Right lobe of liver (tissue), 6 donors: ENCODE measurements around the gene CMC1. TPM values are rescaled to one million over a fixed set of nuclear protein-coding genes. Genes with fewer than 3 reads are reported as not detected.

Experiments
- ATAC-seq, 4 donors: fragments of 200-7000 bp; cut with Tn5 transposase; one replicate each; pipeline ENCODE4 v1.9.1; 2020; ENCODE audit warnings: mild to moderate bottlenecking in 4 of 4, moderate library complexity in 4 of 4
- DNase-seq, 3 donors: peaks; one replicate each; pipeline ENCODE4 v3.0.0-alpha.2; 2020
- H3K27ac ChIP-seq, 3 donors: fragments of 200-600 bp; one replicate each; pipeline ENCODE4 v1.8.0; 2022
- H3K27me3 ChIP-seq, 2 donors: fragments of 200-600 bp; one replicate each; pipeline ENCODE4 v1.8.0; 2022
- H3K36me3 ChIP-seq, 4 donors: fragments of 200-600 bp; sonication (generic) in 1 of 4; one replicate each; pipeline versions ENCODE4 v1.5.1 to v1.8.0; 2017 to 2022; ENCODE audit warnings: control low read depth in 1 of 4
- H3K4me1 ChIP-seq, 4 donors: fragments of 200-600 bp; sonication (generic) in 1 of 4; one replicate each; pipeline versions ENCODE4 v1.5.1 to v1.8.0; 2017 to 2022; ENCODE audit warnings: control low read depth in 1 of 4
- H3K4me3 ChIP-seq, 3 donors: fragments of 200-600 bp; one replicate each; pipeline ENCODE4 v1.8.0; 2022
- H3K9me3 ChIP-seq, 4 donors: fragments of 200-600 bp; sonication (generic) in 1 of 4; one replicate each; pipeline versions ENCODE4 v1.5.1 to v1.8.0; 2017 to 2022; ENCODE audit warnings: control low read depth in 1 of 4
- POLR2A ChIP-seq: fragments of 450-650 bp; IDR thresholded peaks from one replicate; pipeline ENCODE4 v1.6.1; 2017; ENCODE audit warnings: antibody characterized with exemption, mild to moderate bottlenecking
- WGBS: methylation state at CpG from one replicate; pipeline ENCODE4 v1.1.6; 2018; ENCODE audit warnings: low coverage, low lambda C conversion rate; ENCODE audit not compliant: insufficient coverage; ENCODE audit errors: missing lambda C conversion rate; 5-methylcytosine and 5-hydroxymethylcytosine counted together
- intact Hi-C, 2 donors: fragments of 100-400 bp; cut with DNase I; formaldehyde crosslinking; loops; one replicate each; pipeline versions ENCODE4 v1.11.2 to v1.14.1; 2022
- total RNA-seq, 6 experiments: library from RNA; depleted of rRNA in 2 of 6; stranded (reverse); fragments of >200 nt in 2 of 6; fragmentation: NEBNext Ultra II Directional in 3 of 6; extraction: Animal tissue kit (Norgen Biotek cat#: 25700) in 3 of 6; gene quantifications; one replicate each; pipeline versions ENCODE4 v1.1.0 to v1.2.4, GENCODE V29; 2016 to 2023
- TF ChIP-seq, protein P1 (sequence below), 4 donors: fragments of 200-600 bp in 3 of 4; fragments of 450-650 bp in 1 of 4; IDR thresholded peaks; one replicate each; pipeline versions ENCODE4 v1.5.1 to v1.8.0; 2016 to 2022; ENCODE audit warnings: antibody characterized with exemption in 4 of 4, mild to moderate bottlenecking in 2 of 4
- donor health status: DM: no; HTN: yes; CAD: no.
- donor health status: DM: no; HTN: no; CAD: no.
- donor health status: DM: no; HTN: no; CAD: no.
- donor health status: DM: no; HTN: yes; CAD: no.
- donor health status: DM: no; HTN: yes; CAD: no.

Gene CMC1
- total RNA-seq, 6 experiments from 2014 or later = 9.5 to 16.9 (median 12.2) TPM

DNA sequence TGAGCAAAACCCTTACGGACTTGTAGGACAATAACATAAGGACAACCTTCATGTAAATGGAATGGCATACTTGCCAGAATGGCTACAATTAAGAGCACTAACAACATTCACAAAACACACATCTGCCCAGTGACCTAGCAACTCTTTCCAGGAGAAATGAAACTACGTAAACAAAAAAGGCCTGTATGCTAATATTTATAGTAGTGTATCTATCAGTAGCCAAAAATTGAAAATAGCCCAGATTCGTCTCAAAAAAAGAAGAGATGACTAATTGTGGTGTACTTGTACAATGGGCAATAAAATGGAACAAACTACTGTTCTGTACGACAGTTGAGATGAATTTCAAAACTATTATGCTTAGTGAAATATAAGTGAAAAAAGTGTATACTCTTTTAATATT is 38.4 kb downstream of the CMC1 start:
- Histone ChIP-seq H3K4me3 (no peak overlapping the region), H3K27ac (no peak overlapping the region), H3K36me3 (no peaks in the 10 kb centered on the region), H3K9me3 (no peaks in the 10 kb centered on the region), H3K4me1 (peaks cover 0 to 10% (median 0%) of the 10 kb centered on the region in 4 donors), H3K27me3 (no peaks in the 10 kb centered on the region)
- DNase-seq = no peak
- TF ChIP-seq, protein P1, sequence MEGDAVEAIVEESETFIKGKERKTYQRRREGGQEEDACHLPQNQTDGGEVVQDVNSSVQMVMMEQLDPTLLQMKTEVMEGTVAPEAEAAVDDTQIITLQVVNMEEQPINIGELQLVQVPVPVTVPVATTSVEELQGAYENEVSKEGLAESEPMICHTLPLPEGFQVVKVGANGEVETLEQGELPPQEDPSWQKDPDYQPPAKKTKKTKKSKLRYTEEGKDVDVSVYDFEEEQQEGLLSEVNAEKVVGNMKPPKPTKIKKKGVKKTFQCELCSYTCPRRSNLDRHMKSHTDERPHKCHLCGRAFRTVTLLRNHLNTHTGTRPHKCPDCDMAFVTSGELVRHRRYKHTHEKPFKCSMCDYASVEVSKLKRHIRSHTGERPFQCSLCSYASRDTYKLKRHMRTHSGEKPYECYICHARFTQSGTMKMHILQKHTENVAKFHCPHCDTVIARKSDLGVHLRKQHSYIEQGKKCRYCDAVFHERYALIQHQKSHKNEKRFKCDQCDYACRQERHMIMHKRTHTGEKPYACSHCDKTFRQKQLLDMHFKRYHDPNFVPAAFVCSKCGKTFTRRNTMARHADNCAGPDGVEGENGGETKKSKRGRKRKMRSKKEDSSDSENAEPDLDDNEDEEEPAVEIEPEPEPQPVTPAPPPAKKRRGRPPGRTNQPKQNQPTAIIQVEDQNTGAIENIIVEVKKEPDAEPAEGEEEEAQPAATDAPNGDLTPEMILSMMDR (IDR thresholded peaks at IDR 0.05) = no peak
- no peak for TF ChIP-seq POLR2A
- 46% methylated on average over 4 of the region's 4 CpGs for WGBS
- intact Hi-C loops = no loop called here
- ATAC-seq = peak in 1 of 4 donors; percentile 31

DNA sequence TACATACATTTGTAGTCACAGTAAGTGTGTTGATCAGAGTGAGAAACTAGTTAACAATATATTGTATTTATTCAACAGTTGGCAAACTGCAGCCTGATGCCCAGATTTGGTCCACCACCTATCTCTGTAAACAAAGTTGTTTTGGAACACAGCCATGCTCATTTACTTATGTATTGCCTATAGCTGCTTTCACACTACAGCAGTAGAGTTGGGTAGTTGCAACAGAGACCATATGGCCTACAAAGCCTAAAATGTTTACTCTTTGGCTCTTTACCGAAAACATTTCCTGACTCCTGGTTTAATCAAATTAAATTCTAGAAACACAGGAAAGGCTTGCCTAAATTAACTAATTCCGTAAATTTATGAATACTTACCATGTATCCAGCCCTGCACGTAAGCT is 39.4 kb downstream of the CMC1 start:
- WGBS = 70% methylated on average over 3 of the region's 3 CpGs
- intact Hi-C loops = no loop called here
- H3K27me3 ChIP-seq = no peaks in the 10 kb centered on the region
- no peak for DNase-seq
- no peak overlapping the region for H3K4me3 ChIP-seq
- TF ChIP-seq, protein P1 (IDR thresholded peaks at IDR 0.05) = no peak
- TF ChIP-seq POLR2A = no peak
- no peak for ATAC-seq
- H3K9me3 ChIP-seq = no peaks in the 10 kb centered on the region
- H3K4me1 ChIP-seq = peaks cover 0 to 10% (median 0%) of the 10 kb centered on the region in 4 donors
- no peaks in the 10 kb centered on the region for H3K36me3 ChIP-seq
- no peak overlapping the region for H3K27ac ChIP-seq

DNA sequence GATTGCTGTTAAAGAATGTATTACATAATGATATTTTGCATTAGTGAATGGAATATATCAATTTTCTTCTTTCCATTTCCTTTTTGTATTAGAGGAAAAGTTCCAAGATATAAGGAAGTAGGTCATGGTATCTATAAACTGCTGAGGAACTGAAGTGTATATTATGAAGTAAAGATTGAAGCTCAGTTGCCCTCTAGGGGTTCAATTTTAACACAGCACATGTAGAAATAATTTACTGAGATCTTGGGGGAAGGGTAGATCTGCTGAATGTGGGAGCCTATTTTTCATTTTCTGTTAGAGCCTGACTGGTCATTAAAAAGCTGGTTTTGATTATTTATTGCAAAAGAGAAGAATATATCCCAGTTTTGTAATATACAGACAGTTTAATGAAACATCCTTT is 45.2 kb downstream of the CMC1 start:
- Histone ChIP-seq H3K27ac (no peak overlapping the region), H3K4me1 (no peaks in the 10 kb centered on the region), H3K4me3 (no peak overlapping the region), H3K9me3 (no peaks in the 10 kb centered on the region), H3K36me3 (no peaks in the 10 kb centered on the region), H3K27me3 (no peaks in the 10 kb centered on the region)
- TF ChIP-seq, protein P1 (IDR thresholded peaks at IDR 0.05) = peak; percentile 60 to 78 (median 66)
- TF ChIP-seq POLR2A = no peak
- DNase-seq (no peak), ATAC-seq (peak; percentile 91 to 97 (median 93))
- intact Hi-C loops = no loop called here

DNA sequence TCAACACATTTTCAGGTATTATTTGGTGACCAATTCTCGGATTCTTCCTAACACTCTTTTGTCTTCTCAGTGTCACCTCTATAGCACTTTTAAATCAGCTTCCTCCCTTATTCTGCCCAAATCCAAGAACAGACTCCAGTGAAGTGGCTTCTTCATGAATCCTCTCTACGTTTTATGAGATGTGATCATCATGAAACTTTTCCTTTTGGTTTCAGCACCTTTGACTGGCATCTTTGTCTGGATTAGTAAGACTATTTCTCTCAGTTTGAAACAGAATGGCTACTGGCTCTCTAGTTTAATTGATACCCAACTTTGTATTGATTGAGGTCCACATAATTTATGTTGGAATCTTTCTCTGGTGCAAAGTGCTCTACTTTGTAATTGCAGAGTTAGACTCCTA is 45.6 kb downstream of the CMC1 start:
- H3K27ac ChIP-seq = no peak overlapping the region
- no peak overlapping the region for H3K4me3 ChIP-seq
- peak in 1 of 4 donors; percentile 11 for ATAC-seq
- no peak for DNase-seq
- no peaks in the 10 kb centered on the region for H3K9me3 ChIP-seq
- intact Hi-C loops = no loop called here
- TF ChIP-seq, protein P1 (IDR thresholded peaks at IDR 0.05) = no peak
- TF ChIP-seq POLR2A = no peak
- no peaks in the 10 kb centered on the region for H3K36me3 ChIP-seq
- H3K27me3 ChIP-seq = no peaks in the 10 kb centered on the region
- H3K4me1 ChIP-seq = no peaks in the 10 kb centered on the region
- WGBS = 40% methylated on average over 2 of the region's 2 CpGs

DNA sequence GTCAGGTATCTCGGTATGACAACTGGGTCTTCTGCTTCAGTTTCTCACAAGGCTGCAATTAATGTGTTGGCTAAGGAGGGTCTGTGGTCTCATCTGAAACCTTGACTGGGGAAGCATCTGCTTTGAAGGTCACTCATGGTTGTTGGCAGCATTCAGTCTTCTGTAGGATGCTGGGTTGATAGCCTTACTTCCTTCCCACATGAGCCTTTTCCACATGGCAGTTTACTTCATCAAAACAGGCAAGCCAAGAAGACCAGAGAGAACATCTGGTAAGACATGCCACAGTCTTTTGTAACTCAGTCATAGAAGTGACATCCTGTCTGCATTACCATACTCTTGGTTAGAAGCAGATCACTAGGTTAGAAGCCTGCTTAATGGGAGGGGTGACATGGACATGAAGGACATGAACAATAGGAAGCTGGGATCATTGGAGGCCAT is 49.5 kb downstream of the CMC1 start:
- peaks cover 0 to 4% (median 0%) of the 10 kb centered on the region in 4 donors for H3K4me1 ChIP-seq
- intact Hi-C loops = no loop called here
- no peaks in the 10 kb centered on the region for H3K27me3 ChIP-seq
- TF ChIP-seq POLR2A = no peak
- TF ChIP-seq, protein P1 (IDR thresholded peaks at IDR 0.05) = no peak
- no peaks in the 10 kb centered on the region for H3K36me3 ChIP-seq
- ATAC-seq (no peak), DNase-seq (no peak)
- no peak overlapping the region for H3K4me3 ChIP-seq
- H3K27ac ChIP-seq = no peak overlapping the region
- H3K9me3 ChIP-seq = no peaks in the 10 kb centered on the region
- WGBS = 91% methylated on average over 1 of the region's 1 CpG
